Measurements from ENCODE around the gene POFUT2. TPM values are rescaled to one million over a fixed set of nuclear protein-coding genes. Genes with fewer than 3 reads are reported as not detected.

Gene POFUT2
- total RNA-seq, 2 experiments from 2014 or later, result 17.0 to 20.5 TPM

GRCh38 chr21:45225041-45225740 lies 62.5 kb downstream of the POFUT2 start:
- Histone ChIP-seq H4K20me1 (ENCODE audit: insufficient read depth, low read length) (no peaks in the 10 kb centered on the region), H3K27ac (ENCODE audit: low read depth, low read length, poor library complexity, severe bottlenecking) (no peak overlapping the region), H3K4me1 (ENCODE audit: insufficient read depth, low read length, poor library complexity, severe bottlenecking) (no peaks in the 10 kb centered on the region), H3K79me2 (ENCODE audit: insufficient read depth, low read depth, low read length) (no peaks in the 10 kb centered on the region), H3K36me3 (ENCODE audit: insufficient read depth, low read length) (no peaks in the 10 kb centered on the region), H3K4me2 (ENCODE audit: low read length) (no peak overlapping the region), H3K9me3 (ENCODE audit: low read length) (no peaks in the 10 kb centered on the region), H3K4me3 (ENCODE audit: low read depth, low read length, poor library complexity, severe bottlenecking) (no peak overlapping the region), H3K9me2 (ENCODE audit: insufficient read depth, low read length) (no peaks in the 10 kb centered on the region), H2AFZ (ENCODE audit: low read length) (no peak overlapping the region)
- TF ChIP-seq EZH2phosphoT487 (IDR thresholded peaks at IDR 0.05; ENCODE audit: borderline replicate concordance, low read depth, low read length), result no peak
- no peak for TF ChIP-seq CTCF (conservative IDR thresholded peaks at IDR 0.05; ENCODE audit: low read length)
- intact Hi-C loops (cut with micrococcal nuclease; ENCODE audit: unreplicated experiment), result loop anchor here (5.0 kb wide), 1 partner anchor 73 kb away; no protein-coding TSS in a partner anchor
- BruUV-seq (replicated peaks), result no TSS peak
- ChIA-PET POLR2A (no interaction called here), CTCF (ENCODE audit: unreplicated experiment) (no interaction called here)
- no peak for DNase-seq (ENCODE audit: low spot score)

- no peaks in the 10 kb centered on the region for H3K9me2 ChIP-seq (ENCODE audit: insufficient read depth, low read length)
- H3K79me2 ChIP-seq (ENCODE audit: insufficient read depth, low read depth, low read length), result no peaks in the 10 kb centered on the region
- BruUV-seq (replicated peaks), result no TSS peak
- H2AFZ ChIP-seq (ENCODE audit: low read length), result no peak overlapping the region
- no peak for DNase-seq (ENCODE audit: low spot score)
- no peak overlapping the region for H3K4me2 ChIP-seq (ENCODE audit: low read length)
- H3K36me3 ChIP-seq (ENCODE audit: insufficient read depth, low read length), result no peaks in the 10 kb centered on the region
- ChIA-PET POLR2A (no interaction called here), CTCF (ENCODE audit: unreplicated experiment) (no interaction called here)
- H3K4me3 ChIP-seq (ENCODE audit: low read depth, low read length, poor library complexity, severe bottlenecking), result no peak overlapping the region
- TF ChIP-seq CTCF (conservative IDR thresholded peaks at IDR 0.05; ENCODE audit: low read length), result no peak
- no peak for TF ChIP-seq EZH2phosphoT487 (IDR thresholded peaks at IDR 0.05; ENCODE audit: borderline replicate concordance, low read depth, low read length)
- H3K27ac ChIP-seq (ENCODE audit: low read depth, low read length, poor library complexity, severe bottlenecking), result no peak overlapping the region
- no peaks in the 10 kb centered on the region for H4K20me1 ChIP-seq (ENCODE audit: insufficient read depth, low read length)
- H3K9me3 ChIP-seq (ENCODE audit: low read length), result no peaks in the 10 kb centered on the region
- intact Hi-C loops (cut with micrococcal nuclease; ENCODE audit: unreplicated experiment), result no loop called here
- H3K4me1 ChIP-seq (ENCODE audit: insufficient read depth, low read length, poor library complexity, severe bottlenecking), result no peaks in the 10 kb centered on the region
Observed at GRCh38 chr21:45224189-45224938, 63.3 kb downstream of the POFUT2 start.
